PC-3 (cell line): ENCODE data around the gene RNF32. TPM values are rescaled to one million over a fixed set of nuclear protein-coding genes. Genes with fewer than 3 reads are reported as not detected.

Experiments
- ATAC-seq: fragments of 200-7000 bp; cut with Tn5 transposase; 2 replicates; pipeline ENCODE4 v1.9.1; 2020; ENCODE audit warnings: mild to moderate bottlenecking, moderate library complexity
- BruUV-seq: library from RNA; stranded (reverse); fragments of 400-500 nt; replicated peaks from 2 replicates; lab custom pipeline; 2021; lab: Mats Ljungman, UMichigan
- CTCF ChIA-PET: fragments of 300-600 bp; sonication (Branson Sonifier 250); formaldehyde crosslinking; loops from one replicate; lab custom pipeline; 2022; ENCODE audit warnings: antibody characterized with exemption; lab: Charles Lee
- POLR2A ChIA-PET: fragments of 300-600 bp; sonication (Branson Sonifier 250); formaldehyde crosslinking; loops from one replicate; lab custom pipeline; 2022; ENCODE audit warnings: antibody characterized with exemption; ENCODE audit not compliant: unreplicated experiment; lab: Charles Lee
- DNase-seq: peaks from one replicate; pipeline ENCODE4 v3.0.0-alpha.2; 2015
- H2AFZ ChIP-seq: fragments of 300-600 bp; sonication (generic); 2 replicates; pipeline ENCODE4 v1.6.0; 2016; ENCODE audit warnings: antibody characterized with exemption, low read length
- H3F3A ChIP-seq: fragments of 300-600 bp; sonication (generic); one replicate; pipeline ENCODE4 v1.6.0; 2017; ENCODE audit warnings: antibody characterized with exemption, low read length, control low read depth, mild to moderate bottlenecking; ENCODE audit not compliant: unreplicated experiment
- H3K27ac ChIP-seq: fragments of 300-600 bp; sonication (generic); 2 replicates; pipeline ENCODE4 v1.5.1; 2016; ENCODE audit warnings: mild to moderate bottlenecking, low read length
- H3K27me3 ChIP-seq: fragments of 300-600 bp; sonication (generic); 2 replicates; pipeline ENCODE4 v1.6.1; 2016; ENCODE audit warnings: low read length, mixed read lengths
- H3K36me3 ChIP-seq: fragments of 300-600 bp; sonication (generic); 2 replicates; pipeline ENCODE4 v1.6.1; 2016; ENCODE audit warnings: low read depth, mixed run types, low read length, mixed read lengths
- H3K4me1 ChIP-seq: fragments of 300-600 bp; sonication (generic); 2 replicates; pipeline ENCODE4 v1.5.1; 2016; ENCODE audit warnings: low read length; ENCODE audit not compliant: insufficient read depth
- H3K4me2 ChIP-seq: fragments of 300-600 bp; sonication (generic); 2 replicates; pipeline ENCODE4 v1.6.0; 2016; ENCODE audit warnings: low read length
- H3K4me3 ChIP-seq: fragments of 300-600 bp; sonication (generic); 2 replicates; pipeline ENCODE4 v1.5.1; 2016; ENCODE audit warnings: mild to moderate bottlenecking, low read length, mixed read lengths
- H3K79me2 ChIP-seq: fragments of 300-600 bp; sonication (generic); 2 replicates; pipeline ENCODE4 v1.6.1; 2017; ENCODE audit warnings: low read length, mixed read lengths
- H3K9ac ChIP-seq: fragments of 300-600 bp; sonication (generic); 2 replicates; pipeline ENCODE4 v1.6.0; 2016; ENCODE audit warnings: mild to moderate bottlenecking, low read length
- H3K9me2 ChIP-seq: fragments of 300-600 bp; sonication (generic); replicated peaks from 2 replicates; pipeline ENCODE4 v1.6.1; 2016; ENCODE audit warnings: mixed run types, low read length, mixed read lengths
- H3K9me3 ChIP-seq: fragments of 300-600 bp; sonication (generic); 2 replicates; pipeline ENCODE4 v1.6.1; 2016; ENCODE audit warnings: low read length, mixed read lengths
- H4K20me1 ChIP-seq: fragments of 300-600 bp; sonication (generic); 2 replicates; pipeline ENCODE4 v1.6.1; 2016; ENCODE audit warnings: low read length, mixed read lengths
- EZH2 ChIP-seq: fragments of 300-600 bp; sonication (generic); IDR thresholded peaks from one replicate; pipeline ENCODE4 v1.6.1; 2017; ENCODE audit warnings: antibody characterized with exemption, mild to moderate bottlenecking, low read length; ENCODE audit not compliant: unreplicated experiment
- EZH2phosphoT487 ChIP-seq: fragments of 300-600 bp; sonication (generic); IDR thresholded peaks from 2 replicates; pipeline ENCODE4 v1.6.1; 2018; ENCODE audit warnings: mild to moderate bottlenecking, antibody characterized with exemption, low read length, borderline replicate concordance
- intact Hi-C: fragments of 100-400 bp; cut with micrococcal nuclease; formaldehyde crosslinking; loops from 2 replicates; pipeline ENCODE4 v1.9.0; 2023
- total RNA-seq: library from RNA; depleted of rRNA; stranded (reverse); fragments of >200 nt; gene quantifications from 2 replicates; pipeline ENCODE4 v1.2.3, GENCODE V29; 2014
- TF ChIP-seq, protein P1 (sequence below): fragments of 300-600 bp; sonication (generic); conservative IDR thresholded peaks from 2 replicates; pipeline ENCODE4 v1.5.1; 2017; ENCODE audit warnings: antibody characterized with exemption, low read depth, mild to moderate bottlenecking, low read length

RNF32 gene
- total RNA-seq, 1 experiment from 2014 or later = 1.7 TPM

DNA sequence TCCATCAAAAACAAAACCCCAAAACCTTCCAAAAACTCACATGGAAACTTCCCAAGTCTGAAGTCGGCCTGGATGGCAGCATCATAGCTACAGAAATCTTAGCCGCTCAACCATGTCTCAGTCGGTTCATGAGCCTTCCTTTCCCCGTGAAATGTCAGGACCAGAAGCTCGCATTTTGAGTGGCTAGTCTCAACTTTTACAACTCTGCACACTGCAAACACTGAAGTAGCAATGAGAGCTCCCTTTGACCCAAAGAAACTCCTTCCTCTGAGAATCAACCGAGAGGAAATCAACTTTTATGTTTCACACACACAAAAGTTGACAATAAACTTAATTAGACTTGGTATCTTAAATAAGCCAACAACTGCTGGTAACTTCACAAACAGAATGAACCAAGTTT is 37.6 kb upstream of the RNF32 start:
- H3K4me1 ChIP-seq = no peaks in the 10 kb centered on the region
- H3K9me2 ChIP-seq = no peaks in the 10 kb centered on the region
- no peaks in the 10 kb centered on the region for H3K9me3 ChIP-seq
- BruUV-seq = no TSS peak
- DNase-seq = no peak
- H3K4me2 ChIP-seq = no peak overlapping the region
- POLR2A ChIA-PET = interaction anchor here (0.6 kb wide), 1 partner anchor 1553 kb away, joined by 3 read pairs; no protein-coding TSS in a partner anchor
- intact Hi-C loops = loop anchor here (1.0 kb wide), 1 partner anchor 10 kb away; no protein-coding TSS in a partner anchor
- H3K27me3 ChIP-seq = no peaks in the 10 kb centered on the region
- H3K36me3 ChIP-seq = no peaks in the 10 kb centered on the region
- no peak overlapping the region for H3K4me3 ChIP-seq
- no peaks in the 10 kb centered on the region for H3K79me2 ChIP-seq
- ATAC-seq = no peak
- no peaks in the 10 kb centered on the region for H4K20me1 ChIP-seq
- H3K9ac ChIP-seq = no peak overlapping the region
- no peaks in the 10 kb centered on the region for H3F3A ChIP-seq
- TF ChIP-seq EZH2phosphoT487 = no peak
- TF ChIP-seq, protein P1, sequence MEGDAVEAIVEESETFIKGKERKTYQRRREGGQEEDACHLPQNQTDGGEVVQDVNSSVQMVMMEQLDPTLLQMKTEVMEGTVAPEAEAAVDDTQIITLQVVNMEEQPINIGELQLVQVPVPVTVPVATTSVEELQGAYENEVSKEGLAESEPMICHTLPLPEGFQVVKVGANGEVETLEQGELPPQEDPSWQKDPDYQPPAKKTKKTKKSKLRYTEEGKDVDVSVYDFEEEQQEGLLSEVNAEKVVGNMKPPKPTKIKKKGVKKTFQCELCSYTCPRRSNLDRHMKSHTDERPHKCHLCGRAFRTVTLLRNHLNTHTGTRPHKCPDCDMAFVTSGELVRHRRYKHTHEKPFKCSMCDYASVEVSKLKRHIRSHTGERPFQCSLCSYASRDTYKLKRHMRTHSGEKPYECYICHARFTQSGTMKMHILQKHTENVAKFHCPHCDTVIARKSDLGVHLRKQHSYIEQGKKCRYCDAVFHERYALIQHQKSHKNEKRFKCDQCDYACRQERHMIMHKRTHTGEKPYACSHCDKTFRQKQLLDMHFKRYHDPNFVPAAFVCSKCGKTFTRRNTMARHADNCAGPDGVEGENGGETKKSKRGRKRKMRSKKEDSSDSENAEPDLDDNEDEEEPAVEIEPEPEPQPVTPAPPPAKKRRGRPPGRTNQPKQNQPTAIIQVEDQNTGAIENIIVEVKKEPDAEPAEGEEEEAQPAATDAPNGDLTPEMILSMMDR = no peak
- no peak for TF ChIP-seq EZH2
- H2AFZ ChIP-seq = no peak overlapping the region
- CTCF ChIA-PET = no interaction called here
- no peak overlapping the region for H3K27ac ChIP-seq

DNA sequence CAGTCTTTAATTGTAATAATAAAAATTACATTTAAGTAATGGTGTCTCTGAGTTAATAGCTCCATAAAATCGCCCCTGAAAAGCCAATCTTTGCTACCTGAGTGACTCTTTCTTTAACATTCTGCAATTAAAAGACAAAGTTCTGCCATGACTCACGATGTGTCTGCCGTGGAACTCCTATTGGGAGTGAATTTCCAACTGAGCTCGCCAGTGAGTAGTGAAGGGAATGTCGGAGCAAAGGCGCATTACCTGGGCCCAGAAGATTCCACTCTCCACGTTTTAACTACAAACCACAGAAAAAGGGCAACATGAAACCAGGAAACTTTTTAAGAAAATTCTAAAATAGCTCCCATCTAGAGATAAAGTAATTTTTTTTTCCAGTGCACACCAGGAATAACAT is 36.9 kb upstream of the RNF32 start:
- TF ChIP-seq EZH2 (no peak), EZH2phosphoT487 (no peak)
- TF ChIP-seq, protein P1 = no peak
- ATAC-seq (no peak), DNase-seq (no peak)
- H3K4me1 ChIP-seq = no peaks in the 10 kb centered on the region
- H3K27ac ChIP-seq = no peak overlapping the region
- H3K36me3 ChIP-seq = no peaks in the 10 kb centered on the region
- no peaks in the 10 kb centered on the region for H3K9me3 ChIP-seq
- intact Hi-C loops = loop anchor here (1.0 kb wide), 1 partner anchor 10 kb away; no protein-coding TSS in a partner anchor
- H3K27me3 ChIP-seq = no peaks in the 10 kb centered on the region
- H3F3A ChIP-seq = no peaks in the 10 kb centered on the region
- ChIA-PET POLR2A (no interaction called here), CTCF (no interaction called here)
- H4K20me1 ChIP-seq = no peaks in the 10 kb centered on the region
- H3K9ac ChIP-seq = no peak overlapping the region
- H3K9me2 ChIP-seq = no peaks in the 10 kb centered on the region
- BruUV-seq = no TSS peak
- H3K4me3 ChIP-seq = no peak overlapping the region
- no peaks in the 10 kb centered on the region for H3K79me2 ChIP-seq
- H2AFZ ChIP-seq = no peak overlapping the region
- no peak overlapping the region for H3K4me2 ChIP-seq

DNA sequence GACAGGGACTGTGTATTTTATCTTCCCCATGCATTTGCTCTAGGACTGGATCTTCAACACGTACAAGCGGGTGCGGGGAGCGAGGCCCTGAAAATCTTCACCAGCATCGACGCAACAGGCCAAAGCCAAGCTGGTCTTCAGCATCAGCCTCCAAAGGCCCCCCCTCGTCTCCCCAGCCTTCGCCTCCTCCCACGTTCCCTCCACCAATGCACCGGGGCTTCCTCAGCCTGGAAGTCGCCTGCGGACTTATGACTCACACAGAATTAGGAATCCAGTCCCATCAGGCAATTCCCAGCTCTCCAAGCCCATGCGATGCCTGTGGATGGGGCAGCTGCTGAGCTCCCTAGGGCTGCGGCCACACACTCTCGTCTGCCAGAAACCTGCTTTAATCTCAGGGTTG is 36.3 kb upstream of the RNF32 start:
- POLR2A ChIA-PET = no interaction called here
- H3K79me2 ChIP-seq = no peaks in the 10 kb centered on the region
- no peaks in the 10 kb centered on the region for H3K9me3 ChIP-seq
- H3K27ac ChIP-seq = no peak overlapping the region
- H3K4me2 ChIP-seq = no peak overlapping the region
- H4K20me1 ChIP-seq = no peaks in the 10 kb centered on the region
- BruUV-seq = no TSS peak
- no peak for ATAC-seq
- intact Hi-C loops = no loop called here
- H3K36me3 ChIP-seq = no peaks in the 10 kb centered on the region
- no peaks in the 10 kb centered on the region for H3K4me1 ChIP-seq
- no peaks in the 10 kb centered on the region for H3K27me3 ChIP-seq
- no peak for TF ChIP-seq EZH2phosphoT487
- no peak for TF ChIP-seq EZH2
- TF ChIP-seq, protein P1 = no peak
- no peak overlapping the region for H3K9ac ChIP-seq
- H2AFZ ChIP-seq = no peak overlapping the region
- no peak for DNase-seq
- CTCF ChIA-PET = no interaction called here
- no peaks in the 10 kb centered on the region for H3F3A ChIP-seq
- H3K9me2 ChIP-seq = no peaks in the 10 kb centered on the region
- no peak overlapping the region for H3K4me3 ChIP-seq
